HG03135 (cell line): ENCODE data around the gene SLU7.

Experiments
- ATAC-seq: cut with Tn5 transposase; IDR thresholded peaks from one replicate; pipeline ENCODE4 v1.9.1; 2021; ENCODE audit warnings: mild to moderate bottlenecking, moderate library complexity; ENCODE audit not compliant: unreplicated experiment

Gene SLU7

GRCh38 chr5:160369990-160370712 lies 48.7 kb downstream of the SLU7 start, which contains the start of gene C1QTNF2:
C1QTNF2 (minus strand) TSS chr5:160370626; CDS start chr5:160355011, 15,615 bp downstream.
- ATAC-seq: no peak

- ATAC-seq: no peak
These were observed 51.0 kb downstream of the SLU7 start for GRCh38 chr5:160367885-160368284.

DNA sequence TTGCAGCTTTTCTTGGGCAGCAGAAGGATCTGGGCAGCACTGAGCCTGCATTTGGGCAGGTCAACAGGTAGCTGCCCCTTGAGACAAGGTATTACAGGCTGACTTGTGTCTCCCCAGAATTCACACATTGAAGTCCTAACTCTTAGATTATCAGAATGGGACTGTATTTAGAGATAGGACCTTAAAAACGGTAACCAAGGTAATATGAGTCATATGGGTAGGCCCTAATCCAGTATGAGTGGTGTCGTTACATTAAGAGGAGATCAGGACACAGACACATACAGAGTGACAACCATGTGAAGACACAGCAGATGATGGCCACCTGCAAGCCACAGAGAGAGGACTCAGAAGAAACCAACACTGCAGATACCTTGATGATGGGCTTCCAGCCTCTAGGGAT lies 51.6 kb downstream of the SLU7 start:
- no peak for ATAC-seq

DNA sequence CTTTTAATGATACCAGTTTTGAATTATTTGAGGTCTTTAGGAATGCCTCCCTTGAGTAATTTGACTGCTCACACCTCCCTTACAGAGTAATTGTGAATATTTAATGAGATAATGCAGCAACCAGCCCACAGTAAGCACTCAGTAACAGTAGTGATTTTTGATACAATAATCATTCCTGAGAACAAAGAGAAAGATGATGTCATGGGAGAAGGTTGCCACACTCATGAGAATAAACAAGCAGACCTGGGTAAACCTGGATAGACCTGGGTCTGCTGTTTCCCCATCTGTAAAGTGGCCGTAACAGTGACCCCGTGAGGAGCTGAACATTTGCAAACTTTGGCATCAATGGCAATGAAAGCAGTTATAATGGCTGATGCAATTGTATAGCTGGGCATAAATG lies 52.7 kb downstream of the SLU7 start:
- ATAC-seq: no peak

DNA sequence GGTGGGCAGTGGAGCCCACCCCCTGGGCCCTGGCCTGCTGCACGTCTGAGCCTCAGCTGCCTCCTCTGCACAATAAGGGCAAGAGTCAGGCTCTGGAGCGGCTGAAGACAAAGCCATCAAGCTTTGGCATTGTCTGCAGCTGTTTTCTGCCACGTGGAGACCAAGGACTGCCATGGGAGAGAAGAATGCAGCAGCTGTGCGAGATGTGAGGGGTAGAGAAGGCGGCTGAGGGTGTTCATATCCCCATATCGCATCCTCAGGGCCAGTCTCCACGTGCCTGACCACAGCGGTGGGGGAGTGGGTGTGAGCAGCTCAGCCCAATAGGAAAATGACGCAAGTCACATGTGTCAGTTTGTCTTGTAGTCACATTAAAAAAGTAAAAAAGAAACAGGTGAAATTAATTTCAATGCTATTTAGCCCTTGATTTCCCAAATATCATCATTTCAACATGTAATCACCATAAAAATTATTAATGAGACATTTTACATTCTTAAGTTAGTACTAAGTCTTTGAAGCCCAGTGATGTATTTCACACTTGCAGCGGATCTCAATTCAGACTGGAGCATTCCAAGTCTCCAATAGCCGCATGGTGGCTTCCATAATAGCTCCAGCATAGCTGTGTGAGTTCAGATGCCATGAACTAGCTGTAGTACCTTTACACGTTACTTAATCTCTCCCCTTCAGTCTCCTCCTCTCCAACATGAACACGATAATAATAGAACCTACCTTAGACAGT lies 55.1 kb downstream of the SLU7 start:
- no peak for ATAC-seq

- ATAC-seq: no peak
These were observed 55.7 kb downstream of the SLU7 start for GRCh38 chr5:160363211-160363610.

DNA sequence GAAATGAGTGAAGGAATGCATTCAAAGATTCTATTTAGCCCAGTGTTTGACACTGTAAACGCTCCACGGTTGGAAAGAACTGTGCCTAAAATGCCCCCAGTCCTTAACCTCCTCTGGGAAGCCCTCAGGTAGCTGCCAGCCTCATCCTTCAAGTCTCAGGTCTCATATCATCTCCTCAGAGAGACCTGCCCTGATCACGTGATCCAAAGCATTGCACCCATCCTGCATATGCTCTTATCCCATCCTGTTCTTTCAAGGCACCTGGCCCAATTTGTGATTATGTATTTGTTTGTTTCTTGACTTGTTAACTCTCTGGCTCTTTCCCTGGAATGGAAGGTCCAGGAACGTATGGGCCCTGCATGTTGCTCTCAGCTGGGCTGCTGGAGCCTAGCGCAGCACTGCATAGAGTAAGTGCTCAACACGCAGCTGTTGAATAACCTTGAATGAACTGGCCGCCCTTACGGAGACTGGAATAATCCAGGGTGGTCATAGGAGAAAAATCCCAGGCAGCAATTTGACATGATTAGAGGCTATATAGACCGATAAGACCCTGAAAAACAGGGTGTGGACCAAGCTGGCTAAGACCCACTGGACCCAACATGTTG lies 57.2 kb downstream of the SLU7 start:
- no peak for ATAC-seq

- ATAC-seq: no peak
These were observed 58.6 kb downstream of the SLU7 start for GRCh38 chr5:160360310-160360709.

- no peak for ATAC-seq
These were observed 59.1 kb downstream of the SLU7 start for GRCh38 chr5:160359816-160360215.

DNA sequence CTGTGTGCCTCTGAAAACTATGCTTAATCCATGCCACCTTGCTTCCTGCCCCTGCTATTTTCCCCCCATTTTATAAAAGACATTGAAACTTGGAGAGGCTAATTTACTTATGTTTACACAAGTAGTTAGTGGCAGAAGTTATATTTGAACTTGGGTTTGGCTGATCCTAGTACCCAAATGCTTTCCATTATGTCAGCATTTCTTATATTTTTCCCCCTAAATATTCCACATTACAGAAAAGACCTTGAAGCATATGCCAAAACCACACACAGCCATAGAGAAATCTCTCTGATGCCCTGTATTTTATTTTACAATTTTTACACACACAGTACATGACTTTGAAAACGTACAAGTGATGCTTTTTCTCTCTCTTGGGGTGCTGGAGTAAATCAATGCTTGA lies 59.6 kb downstream of the SLU7 start:
- ATAC-seq: no peak

GRCh38 chr5:160357861-160358411 lies 60.9 kb downstream of the SLU7 start:
- no peak for ATAC-seq

- no peak for ATAC-seq
These were observed 61.5 kb downstream of the SLU7 start for GRCh38 chr5:160357394-160357793.

DNA sequence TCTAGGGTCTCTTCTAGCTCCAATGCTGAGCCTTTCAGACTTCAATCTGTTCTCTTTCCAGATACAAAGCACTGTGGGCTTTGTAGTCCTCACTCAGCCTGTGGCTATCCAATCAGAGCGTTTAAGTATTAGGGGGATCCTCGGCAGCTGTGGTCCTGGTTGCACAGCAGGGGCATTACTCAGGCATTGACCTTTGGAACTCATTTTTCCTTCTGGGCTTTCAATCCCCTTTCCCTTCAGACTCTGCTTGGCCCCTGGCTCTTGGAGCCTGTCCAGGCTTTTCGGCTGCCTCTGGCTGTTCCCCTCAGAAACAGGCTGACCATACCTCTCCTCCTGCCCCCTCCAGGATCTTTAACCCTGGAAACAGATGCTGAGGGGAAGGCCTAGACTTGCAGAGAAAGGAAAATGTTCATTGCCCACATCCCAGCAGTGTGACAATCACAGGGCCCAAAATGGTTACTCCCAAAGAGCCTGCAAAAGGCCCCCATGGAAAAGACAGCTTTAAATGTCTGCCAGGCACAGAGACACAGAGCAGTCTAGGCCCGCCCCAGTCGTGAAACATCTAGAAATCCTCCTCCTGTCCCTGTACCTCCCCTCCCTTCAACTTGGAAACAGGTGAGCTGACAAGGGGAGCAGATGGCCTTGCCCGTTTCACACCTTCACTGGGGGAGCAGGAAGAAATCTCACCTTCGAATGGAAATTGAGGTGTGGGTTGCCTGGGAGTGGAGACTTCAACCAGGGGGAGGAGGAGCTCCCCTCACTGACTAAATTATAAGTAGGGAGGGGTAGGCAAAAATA lies 62.1 kb downstream of the SLU7 start:
- ATAC-seq: no peak

DNA sequence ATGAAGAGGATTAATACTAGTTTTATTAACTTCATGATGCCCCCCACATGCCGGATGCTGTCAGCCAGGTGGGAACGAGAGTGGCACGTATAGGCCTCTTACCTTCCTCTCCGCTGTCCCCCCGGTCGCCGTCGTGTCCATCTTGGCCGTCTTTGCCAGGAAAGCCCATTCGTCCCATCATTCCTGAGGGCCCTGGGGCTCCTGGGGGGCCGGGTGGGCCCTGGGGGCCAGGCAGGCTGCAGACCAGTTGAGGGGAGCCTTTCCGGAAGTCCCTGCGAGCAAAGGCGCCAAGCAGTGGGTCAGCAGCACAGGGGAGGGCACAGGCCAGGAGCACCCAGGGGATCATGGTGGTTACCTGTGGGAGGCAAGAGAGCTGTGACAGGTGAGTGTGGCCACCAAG lies 64.2 kb downstream of the SLU7 start:
- ATAC-seq: no peak

GRCh38 chr5:160353379-160353778 lies 65.5 kb downstream of the SLU7 start:
- ATAC-seq: no peak

- ATAC-seq: no peak
These were observed 66.6 kb downstream of the SLU7 start for GRCh38 chr5:160352308-160352707.
